Effector memory CD4-positive, alpha-beta T cell (primary cell): ENCODE measurements around the gene CHRM3.

Source experiments
- DNase-seq, 3 donors: peaks; one replicate each; pipeline ENCODE4 v3.0.0-alpha.2; 2020
- H3K27ac ChIP-seq: 2 replicates; pipeline ENCODE4 v1.7.0; 2013; ENCODE audit warnings: mild to moderate bottlenecking, low read length, moderate library complexity; ENCODE audit not compliant: insufficient read depth, poor library complexity, severe bottlenecking
- H3K27me3 ChIP-seq: replicated peaks from 2 replicates; pipeline ENCODE4 v1.7.0; 2013; ENCODE audit warnings: mild to moderate bottlenecking, low read length; ENCODE audit not compliant: insufficient read depth, control insufficient read depth, poor library complexity, severe bottlenecking
- H3K36me3 ChIP-seq: 2 replicates; pipeline ENCODE4 v1.7.0; 2013; ENCODE audit warnings: mild to moderate bottlenecking, low read length, moderate library complexity; ENCODE audit not compliant: control insufficient read depth, insufficient read depth
- H3K4me1 ChIP-seq: 2 replicates; pipeline ENCODE4 v1.7.0; 2013; ENCODE audit warnings: low read length, mild to moderate bottlenecking; ENCODE audit not compliant: control insufficient read depth, insufficient read depth, poor library complexity, severe bottlenecking
- H3K4me3 ChIP-seq: 2 replicates; pipeline ENCODE4 v1.7.0; 2013; ENCODE audit warnings: low read length, low read depth, mild to moderate bottlenecking; ENCODE audit not compliant: insufficient read depth, poor library complexity, severe bottlenecking
- H3K9me3 ChIP-seq: 2 replicates; pipeline ENCODE4 v1.7.0; 2013; ENCODE audit warnings: mild to moderate bottlenecking, low read length, moderate library complexity; ENCODE audit not compliant: control insufficient read depth

Gene CHRM3

GRCh38 chr1:239429163-239429562 lies 42.8 kb downstream of the CHRM3 start:
- Histone ChIP-seq H3K27me3 (no peaks in the 10 kb centered on the region), H3K27ac (no peak overlapping the region), H3K4me1 (no peaks in the 10 kb centered on the region), H3K36me3 (no peaks in the 10 kb centered on the region), H3K9me3 (no peaks in the 10 kb centered on the region), H3K4me3 (no peak overlapping the region)
- no peak for DNase-seq

GRCh38 chr1:239432255-239432654 lies 45.9 kb downstream of the CHRM3 start:
- Histone ChIP-seq H3K27me3 (no peaks in the 10 kb centered on the region), H3K9me3 (no peaks in the 10 kb centered on the region), H3K4me1 (no peaks in the 10 kb centered on the region), H3K27ac (no peak overlapping the region), H3K36me3 (no peaks in the 10 kb centered on the region), H3K4me3 (no peak overlapping the region)
- no peak for DNase-seq

- DNase-seq: no peak
- no peak overlapping the region for H3K27ac ChIP-seq
- H3K27me3 ChIP-seq: no peaks in the 10 kb centered on the region
- H3K9me3 ChIP-seq: no peaks in the 10 kb centered on the region
- no peak overlapping the region for H3K4me3 ChIP-seq
- no peaks in the 10 kb centered on the region for H3K4me1 ChIP-seq
- H3K36me3 ChIP-seq: no peaks in the 10 kb centered on the region
Measured at GRCh38 chr1:239434181-239434580, 47.8 kb downstream of the CHRM3 start.
